ENCODE results near the gene TNFSF8.
A peak's percentile ranks its signal among the peaks of the same experiment; 100 is the strongest.

TNFSF8 gene, protein sequence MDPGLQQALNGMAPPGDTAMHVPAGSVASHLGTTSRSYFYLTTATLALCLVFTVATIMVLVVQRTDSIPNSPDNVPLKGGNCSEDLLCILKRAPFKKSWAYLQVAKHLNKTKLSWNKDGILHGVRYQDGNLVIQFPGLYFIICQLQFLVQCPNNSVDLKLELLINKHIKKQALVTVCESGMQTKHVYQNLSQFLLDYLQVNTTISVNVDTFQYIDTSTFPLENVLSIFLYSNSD

DNA sequence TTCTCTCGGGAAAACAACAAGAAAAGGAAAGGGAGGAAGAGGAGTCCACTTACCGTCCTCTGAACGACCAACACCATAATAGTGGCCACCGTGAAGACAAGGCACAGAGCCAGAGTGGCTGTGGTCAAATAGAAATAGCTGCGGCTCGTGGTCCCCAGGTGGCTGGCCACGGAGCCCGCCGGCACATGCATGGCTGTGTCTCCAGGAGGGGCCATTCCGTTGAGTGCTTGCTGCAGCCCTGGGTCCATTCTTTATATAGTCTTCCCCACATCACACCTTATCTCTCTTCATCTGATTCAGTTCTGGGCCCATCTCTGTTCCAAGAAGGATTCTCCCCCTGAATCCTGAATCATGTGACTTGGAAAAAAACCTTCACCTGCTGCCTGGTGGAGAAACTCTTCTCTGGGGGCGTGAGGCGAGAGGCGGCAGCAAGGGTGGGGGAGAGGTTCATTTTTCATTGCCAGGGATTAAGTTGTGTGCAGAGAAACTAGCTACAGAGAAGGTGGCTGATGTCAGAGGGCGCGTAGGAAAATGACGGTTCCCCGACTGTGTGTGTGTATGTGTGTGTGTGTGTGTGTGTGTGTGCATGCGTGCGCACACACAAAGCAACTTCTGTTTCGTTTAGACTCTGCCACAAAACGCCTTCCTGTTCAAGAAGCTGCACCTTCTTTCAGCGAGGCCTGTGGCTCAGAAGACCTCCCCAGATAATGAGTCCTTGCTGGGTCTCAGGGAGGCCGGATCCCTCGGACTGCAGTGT is at the start of gene TNFSF8:
TSS of gene TNFSF8 (minus strand) at position 536 of the 757 bp plus-strand sequence. CDS start at position 248, 288 bp downstream.
- no peaks in the 10 kb centered on the region for H3K36me3 ChIP-seq
- no peaks in the 10 kb centered on the region for H3K9me3 ChIP-seq
- H3K4me1 ChIP-seq: peaks cover 18% of the 10 kb centered on the region
- H3K27ac ChIP-seq: no peak within 1 kb of the TSS
- peak within 1 kb of the TSS; percentile 51 for H3K4me2 ChIP-seq
- H3K4me3 ChIP-seq: no peak within 1 kb of the TSS
- H3K27me3 ChIP-seq: peaks cover 10% of the 10 kb centered on the region
- H4K20me1 ChIP-seq: no peaks in the 10 kb centered on the region
- TF ChIP-seq Cebpa-rat (IDR thresholded peaks at IDR 0.05): no peak
- H3K9ac ChIP-seq: no peak within 1 kb of the TSS

GRCh38 chr9:114973216-114973615 is 42.8 kb upstream of the TNFSF8 start:
- Histone ChIP-seq H3K27ac (no peak overlapping the region), H3K9ac (no peak overlapping the region), H3K9me3 (no peaks in the 10 kb centered on the region)

DNA sequence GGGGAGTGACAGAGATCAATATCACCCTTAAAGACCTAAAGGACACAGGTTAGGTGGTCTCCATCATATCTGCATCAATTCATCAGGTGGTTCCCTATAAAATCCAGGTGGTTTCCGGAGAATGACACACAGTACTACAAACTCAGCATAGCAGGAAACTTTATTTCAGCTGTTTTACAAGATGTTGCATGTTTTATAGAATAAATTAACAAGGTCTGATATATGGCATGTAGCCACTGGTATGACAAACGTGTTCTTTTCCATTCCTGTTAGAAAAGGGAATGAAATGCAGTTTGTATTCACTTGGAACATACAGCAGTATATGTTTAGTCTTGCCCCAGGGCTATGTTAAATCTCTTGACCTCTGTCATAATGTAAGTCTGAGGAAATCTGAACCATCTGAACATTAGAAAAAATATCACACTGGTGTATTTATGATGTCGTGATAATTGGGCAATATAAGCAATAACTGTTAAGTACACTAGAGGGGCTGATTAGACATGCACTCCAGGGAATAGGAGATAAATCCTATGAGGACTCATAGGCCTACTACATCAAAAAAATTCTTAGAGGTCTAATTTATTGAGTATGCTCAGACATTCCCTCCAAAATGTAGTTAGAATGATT is 42.2 kb upstream of the TNFSF8 start:
- Histone ChIP-seq H3K4me2 (no peak overlapping the region), H3K27ac (no peak overlapping the region), H3K4me1 (no peaks in the 10 kb centered on the region), H3K9me3 (no peaks in the 10 kb centered on the region), H3K36me3 (no peaks in the 10 kb centered on the region), H3K4me3 (no peak overlapping the region), H3K9ac (no peak overlapping the region), H4K20me1 (no peaks in the 10 kb centered on the region), H3K27me3 (no peaks in the 10 kb centered on the region)
- TF ChIP-seq Cebpa-rat (IDR thresholded peaks at IDR 0.05): no peak

More at GRCh38 chr9:114973216-114973615, 42.8 kb upstream of the TNFSF8 start:
- no peak for TF ChIP-seq Cebpa-rat (IDR thresholded peaks at IDR 0.05)
- Histone ChIP-seq H3K27me3 (no peaks in the 10 kb centered on the region), H3K36me3 (no peaks in the 10 kb centered on the region), H3K4me3 (no peak overlapping the region), H4K20me1 (no peaks in the 10 kb centered on the region), H3K4me1 (no peaks in the 10 kb centered on the region), H3K4me2 (no peak overlapping the region)

DNA sequence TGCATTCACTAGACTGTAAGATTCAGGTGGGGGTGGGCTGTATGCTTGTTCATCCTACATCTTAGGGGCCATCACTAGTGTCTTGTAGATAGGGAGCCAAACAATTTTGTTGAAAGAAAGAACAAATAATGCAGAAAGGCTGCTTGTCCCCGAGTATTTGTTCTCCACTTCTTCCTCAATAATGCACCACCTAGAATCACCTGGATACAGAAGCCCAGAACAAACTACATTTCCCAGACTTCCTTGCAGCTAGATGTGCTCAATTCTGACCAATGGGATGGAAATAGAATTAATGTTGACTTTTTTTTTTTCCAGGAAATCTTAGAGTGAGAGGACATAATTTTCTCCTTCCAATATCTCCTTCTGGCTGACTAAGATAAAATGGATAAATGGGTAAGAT is 38.9 kb upstream of the TNFSF8 start:
- TF ChIP-seq Cebpa-rat (IDR thresholded peaks at IDR 0.05): no peak
- no peak overlapping the region for H3K27ac ChIP-seq
- no peaks in the 10 kb centered on the region for H4K20me1 ChIP-seq
- no peaks in the 10 kb centered on the region for H3K4me1 ChIP-seq
- H3K9me3 ChIP-seq: no peaks in the 10 kb centered on the region
- no peak overlapping the region for H3K9ac ChIP-seq
- H3K4me3 ChIP-seq: no peak overlapping the region
- no peak overlapping the region for H3K4me2 ChIP-seq
- no peaks in the 10 kb centered on the region for H3K36me3 ChIP-seq
- H3K27me3 ChIP-seq: no peaks in the 10 kb centered on the region

GRCh38 chr9:114968671-114969070 is 38.3 kb upstream of the TNFSF8 start:
- Histone ChIP-seq H3K4me1 (no peaks in the 10 kb centered on the region), H3K9ac (no peak overlapping the region), H3K4me3 (no peak overlapping the region), H3K27me3 (no peaks in the 10 kb centered on the region), H3K4me2 (no peak overlapping the region), H3K9me3 (no peaks in the 10 kb centered on the region), H3K36me3 (no peaks in the 10 kb centered on the region), H4K20me1 (no peaks in the 10 kb centered on the region), H3K27ac (no peak overlapping the region)
- TF ChIP-seq Cebpa-rat (IDR thresholded peaks at IDR 0.05): no peak

- no peak overlapping the region for H3K27ac ChIP-seq
- no peak for TF ChIP-seq Cebpa-rat (IDR thresholded peaks at IDR 0.05)
- H3K36me3 ChIP-seq: no peaks in the 10 kb centered on the region
- H3K9me3 ChIP-seq: peaks cover 29% of the 10 kb centered on the region
- no peak overlapping the region for H3K9ac ChIP-seq
- H4K20me1 ChIP-seq: no peaks in the 10 kb centered on the region
- H3K27me3 ChIP-seq: no peaks in the 10 kb centered on the region
- no peaks in the 10 kb centered on the region for H3K4me1 ChIP-seq
- no peak overlapping the region for H3K4me3 ChIP-seq
- no peak overlapping the region for H3K4me2 ChIP-seq
These were observed 35.2 kb upstream of the TNFSF8 start for GRCh38 chr9:114965564-114965963.

DNA sequence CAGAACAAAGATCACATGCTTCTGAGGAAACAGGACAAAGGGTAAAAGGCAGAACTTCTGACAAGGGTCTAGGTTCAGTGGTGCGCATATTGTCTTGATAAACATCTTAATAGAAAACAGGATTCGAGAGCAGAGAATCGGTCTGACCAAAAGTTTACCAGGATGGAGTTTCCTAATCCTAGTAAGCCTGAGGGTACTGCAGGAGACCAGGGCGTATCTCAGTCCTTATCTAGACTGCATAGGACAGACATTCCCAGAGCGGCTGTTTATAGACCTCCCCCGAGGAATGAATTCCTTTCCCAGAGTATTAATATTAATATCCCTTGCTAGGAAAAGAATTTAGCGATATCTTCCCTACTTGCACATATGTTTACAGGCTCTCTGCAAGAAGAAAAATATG is 32.4 kb upstream of the TNFSF8 start:
- H3K9me3 ChIP-seq: peaks cover 42% of the 10 kb centered on the region
- H3K4me2 ChIP-seq: no peak overlapping the region
- no peaks in the 10 kb centered on the region for H4K20me1 ChIP-seq
- H3K4me3 ChIP-seq: no peak overlapping the region
- no peak for TF ChIP-seq Cebpa-rat (IDR thresholded peaks at IDR 0.05)
- no peaks in the 10 kb centered on the region for H3K36me3 ChIP-seq
- no peak overlapping the region for H3K9ac ChIP-seq
- no peaks in the 10 kb centered on the region for H3K4me1 ChIP-seq
- H3K27me3 ChIP-seq: no peaks in the 10 kb centered on the region
- no peak overlapping the region for H3K27ac ChIP-seq

DNA sequence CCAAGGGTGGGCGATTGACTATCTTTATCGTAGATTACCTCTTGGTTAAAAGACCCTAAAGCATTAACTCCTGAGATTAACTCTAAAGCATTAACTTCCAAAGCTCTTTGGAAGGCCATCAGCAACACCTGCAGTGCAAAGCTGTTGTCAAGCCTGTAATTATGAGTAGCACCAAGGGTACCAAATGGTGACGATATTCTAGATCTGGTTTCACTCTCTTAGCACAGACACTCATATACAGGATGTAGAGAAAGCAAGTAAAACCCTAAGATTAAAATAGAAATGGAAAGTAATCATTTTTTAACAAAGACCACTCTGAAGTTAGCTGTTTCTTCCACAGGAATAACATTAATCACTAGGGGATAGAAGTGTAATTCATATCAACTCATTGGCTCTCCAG is 29.9 kb upstream of the TNFSF8 start:
- no peak for TF ChIP-seq Cebpa-rat (IDR thresholded peaks at IDR 0.05)
- H3K9me3 ChIP-seq: peaks cover 42% of the 10 kb centered on the region
- no peak overlapping the region for H3K4me2 ChIP-seq
- H4K20me1 ChIP-seq: no peaks in the 10 kb centered on the region
- no peak overlapping the region for H3K4me3 ChIP-seq
- H3K27ac ChIP-seq: no peak overlapping the region
- no peak overlapping the region for H3K9ac ChIP-seq
- no peaks in the 10 kb centered on the region for H3K27me3 ChIP-seq
- no peaks in the 10 kb centered on the region for H3K36me3 ChIP-seq
- peaks cover 2% of the 10 kb centered on the region; the same call in 1 of the 2 replicates for H3K4me1 ChIP-seq

GRCh38 chr9:114958844-114959235 is 28.4 kb upstream of the TNFSF8 start:
- no peak for TF ChIP-seq Cebpa-rat (IDR thresholded peaks at IDR 0.05)
- H3K9me3 ChIP-seq: peaks cover 42% of the 10 kb centered on the region

More at GRCh38 chr9:114958844-114959235, 28.4 kb upstream of the TNFSF8 start:
- Histone ChIP-seq H4K20me1 (no peaks in the 10 kb centered on the region), H3K9ac (no peak overlapping the region), H3K27me3 (no peaks in the 10 kb centered on the region), H3K4me1 (peaks cover 6% of the 10 kb centered on the region; the same call in 1 of the 2 replicates), H3K27ac (no peak overlapping the region), H3K4me3 (no peak overlapping the region), H3K4me2 (no peak overlapping the region), H3K36me3 (no peaks in the 10 kb centered on the region)

Measured in BLaER1 (cell line).